Neutrophil (primary cell): ENCODE results near the gene EIF1B.

Source experiments
- H3K27ac ChIP-seq: fragments of 200-600 bp; sonication (generic); 2 replicates; pipeline ENCODE4 v1.5.1; 2016; ENCODE audit warnings: mild to moderate bottlenecking, moderate library complexity
- H3K27me3 ChIP-seq: fragments of 200-600 bp; sonication (generic); 2 replicates; pipeline ENCODE4 v1.6.0; 2016; ENCODE audit warnings: mild to moderate bottlenecking
- H3K36me3 ChIP-seq: fragments of 200-600 bp; sonication (generic); 2 replicates; pipeline ENCODE4 v1.5.1; 2017
- H3K4me1 ChIP-seq, 2 experiments: fragments of 200-600 bp in 1 of 2; sonication (generic) in 1 of 2; 1 replicate in 1 of 2; 2 replicates in 1 of 2; pipeline versions ENCODE4 v1.5.1 to v1.6.1; 2013 to 2016; ENCODE audit warnings: low read depth in 1 of 2, low read length in 1 of 2, mild to moderate bottlenecking in 1 of 2, moderate library complexity in 1 of 2; ENCODE audit not compliant: control insufficient read depth in 1 of 2, insufficient read depth in 1 of 2
- H3K4me3 ChIP-seq, 2 experiments: fragments of 200-600 bp in 1 of 2; sonication (generic) in 1 of 2; 1 replicate in 1 of 2; 2 replicates in 1 of 2; pipeline ENCODE4 v1.5.1; 2013 to 2016; ENCODE audit warnings: low read depth in 1 of 2, low read length in 1 of 2, mild to moderate bottlenecking in 1 of 2, moderate library complexity in 1 of 2
- H3K9me3 ChIP-seq: fragments of 200-600 bp; sonication (generic); 2 replicates; pipeline ENCODE4 v1.5.1; 2016
- TF ChIP-seq, protein P1 (sequence below): fragments of 200-600 bp; sonication (generic); IDR thresholded peaks from 2 replicates; pipeline ENCODE4 v1.5.1; 2016; ENCODE audit warnings: antibody characterized with exemption

EIF1B gene

DNA sequence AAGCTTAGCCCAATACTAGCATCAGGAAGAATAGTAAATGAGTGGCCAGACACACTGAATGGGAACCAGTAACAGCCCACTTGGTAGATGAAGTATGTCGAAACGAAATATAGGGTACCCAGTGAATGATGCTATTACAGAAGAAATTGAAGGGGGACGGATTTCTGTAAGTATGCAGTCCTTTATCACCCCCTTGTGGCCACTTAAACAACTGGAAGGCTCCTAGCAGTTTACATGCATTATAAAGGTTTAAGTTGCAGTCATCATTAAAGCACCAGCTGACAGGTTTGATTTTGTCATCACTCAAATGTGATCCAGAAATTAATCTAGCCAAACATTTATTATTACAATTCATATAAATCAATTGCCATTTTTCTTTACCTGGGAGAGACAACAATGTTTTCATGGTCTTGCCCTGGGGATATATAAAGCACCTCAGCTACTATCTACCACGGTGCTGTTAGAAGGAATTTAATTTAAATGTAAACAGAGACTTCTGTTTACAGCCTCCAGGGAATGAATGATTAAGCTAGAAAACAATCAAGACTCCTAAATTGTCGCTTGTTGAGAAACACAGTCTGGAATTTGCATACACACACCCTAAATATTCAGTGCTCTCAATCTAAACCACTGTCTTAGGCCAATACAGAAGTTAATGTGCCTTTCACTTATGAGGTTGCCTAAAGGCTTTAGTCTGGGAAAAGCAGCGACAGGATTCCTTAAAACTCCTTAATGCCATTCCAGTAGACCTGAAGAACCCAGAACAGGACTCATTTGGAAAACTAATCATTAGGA lies 7.8 kb downstream of the EIF1B start:
- H3K4me3 ChIP-seq: no peak overlapping the region
- TF ChIP-seq, protein P1, sequence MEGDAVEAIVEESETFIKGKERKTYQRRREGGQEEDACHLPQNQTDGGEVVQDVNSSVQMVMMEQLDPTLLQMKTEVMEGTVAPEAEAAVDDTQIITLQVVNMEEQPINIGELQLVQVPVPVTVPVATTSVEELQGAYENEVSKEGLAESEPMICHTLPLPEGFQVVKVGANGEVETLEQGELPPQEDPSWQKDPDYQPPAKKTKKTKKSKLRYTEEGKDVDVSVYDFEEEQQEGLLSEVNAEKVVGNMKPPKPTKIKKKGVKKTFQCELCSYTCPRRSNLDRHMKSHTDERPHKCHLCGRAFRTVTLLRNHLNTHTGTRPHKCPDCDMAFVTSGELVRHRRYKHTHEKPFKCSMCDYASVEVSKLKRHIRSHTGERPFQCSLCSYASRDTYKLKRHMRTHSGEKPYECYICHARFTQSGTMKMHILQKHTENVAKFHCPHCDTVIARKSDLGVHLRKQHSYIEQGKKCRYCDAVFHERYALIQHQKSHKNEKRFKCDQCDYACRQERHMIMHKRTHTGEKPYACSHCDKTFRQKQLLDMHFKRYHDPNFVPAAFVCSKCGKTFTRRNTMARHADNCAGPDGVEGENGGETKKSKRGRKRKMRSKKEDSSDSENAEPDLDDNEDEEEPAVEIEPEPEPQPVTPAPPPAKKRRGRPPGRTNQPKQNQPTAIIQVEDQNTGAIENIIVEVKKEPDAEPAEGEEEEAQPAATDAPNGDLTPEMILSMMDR: peak; percentile 76
- H3K36me3 ChIP-seq: peaks cover 30% of the 10 kb centered on the region
- H3K4me1 ChIP-seq: peaks cover 3 to 12% of the 10 kb centered on the region in 2 experiments
- H3K27me3 ChIP-seq: no peaks in the 10 kb centered on the region
- H3K27ac ChIP-seq: no peak overlapping the region
- H3K9me3 ChIP-seq: no peaks in the 10 kb centered on the region

DNA sequence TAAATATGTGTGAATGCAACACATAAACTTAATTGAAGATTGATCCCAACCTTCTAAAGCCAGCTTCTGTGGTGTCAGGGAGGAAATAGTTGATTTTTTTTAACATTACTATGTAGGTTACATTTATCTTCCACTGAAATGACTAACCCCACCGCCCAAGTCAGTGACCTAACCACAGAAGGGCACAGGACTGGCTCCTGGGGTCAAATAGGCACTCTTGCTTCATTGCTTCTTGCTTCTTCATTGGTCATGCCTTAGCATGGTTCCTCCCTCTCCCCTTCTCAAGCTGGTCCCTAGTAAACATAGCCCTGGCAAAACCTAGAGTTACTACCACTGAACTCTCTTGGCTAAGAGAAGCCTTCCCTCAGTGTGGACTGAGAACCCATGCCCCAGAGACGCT lies 12.3 kb downstream of the EIF1B start:
- H3K9me3 ChIP-seq: no peaks in the 10 kb centered on the region
- H3K27ac ChIP-seq: no peak overlapping the region
- H3K4me3 ChIP-seq: no peak overlapping the region
- H3K4me1 ChIP-seq: no peaks in the 10 kb centered on the region
- TF ChIP-seq, protein P1: no peak
- H3K36me3 ChIP-seq: no peaks in the 10 kb centered on the region
- no peaks in the 10 kb centered on the region for H3K27me3 ChIP-seq

DNA sequence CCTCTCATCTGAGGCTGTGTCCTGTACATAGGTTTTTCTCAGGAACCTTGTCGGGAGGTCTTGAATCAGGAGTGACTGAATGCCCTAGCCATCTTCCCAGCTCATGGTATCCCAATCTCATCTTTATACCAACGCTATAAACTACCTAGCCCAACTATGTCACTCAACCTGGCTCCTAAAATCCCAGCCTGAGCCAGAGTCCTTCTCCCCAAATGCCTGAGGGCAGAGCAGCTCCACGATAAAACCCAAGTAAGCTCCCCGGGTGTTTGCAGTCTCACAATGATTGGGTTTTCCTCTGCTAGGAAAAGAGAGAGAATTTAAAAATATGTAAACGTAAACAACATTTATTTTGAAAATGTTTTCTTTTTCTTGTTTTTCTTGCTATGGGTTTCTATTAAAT lies 14.4 kb downstream of the EIF1B start:
- Histone ChIP-seq H3K9me3 (no peaks in the 10 kb centered on the region), H3K4me1 (no peaks in the 10 kb centered on the region), H3K4me3 (no peak overlapping the region), H3K36me3 (no peaks in the 10 kb centered on the region), H3K27me3 (no peaks in the 10 kb centered on the region), H3K27ac (no peak overlapping the region)
- TF ChIP-seq, protein P1: no peak

DNA sequence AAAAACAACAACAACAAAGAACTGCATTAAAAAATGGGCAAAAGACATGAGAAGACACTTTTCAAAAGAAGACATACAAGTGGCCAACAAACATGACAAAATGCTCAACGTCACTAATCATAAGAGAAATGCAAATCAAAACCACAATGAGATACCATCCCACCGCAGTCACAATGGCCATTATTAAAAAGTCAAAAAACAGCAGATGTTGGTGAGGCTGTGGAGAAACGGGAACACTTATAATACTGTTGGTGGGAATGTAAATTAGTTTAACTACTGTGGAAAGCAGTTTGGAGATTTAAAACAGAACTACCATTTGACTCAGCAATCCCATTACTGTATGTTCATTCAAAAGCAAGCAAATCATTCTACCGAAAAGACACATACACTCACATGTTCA lies 15.1 kb downstream of the EIF1B start:
- Histone ChIP-seq H3K4me3 (no peak overlapping the region), H3K27me3 (no peaks in the 10 kb centered on the region), H3K4me1 (no peaks in the 10 kb centered on the region), H3K9me3 (no peaks in the 10 kb centered on the region), H3K27ac (no peak overlapping the region), H3K36me3 (no peaks in the 10 kb centered on the region)
- TF ChIP-seq, protein P1: no peak

DNA sequence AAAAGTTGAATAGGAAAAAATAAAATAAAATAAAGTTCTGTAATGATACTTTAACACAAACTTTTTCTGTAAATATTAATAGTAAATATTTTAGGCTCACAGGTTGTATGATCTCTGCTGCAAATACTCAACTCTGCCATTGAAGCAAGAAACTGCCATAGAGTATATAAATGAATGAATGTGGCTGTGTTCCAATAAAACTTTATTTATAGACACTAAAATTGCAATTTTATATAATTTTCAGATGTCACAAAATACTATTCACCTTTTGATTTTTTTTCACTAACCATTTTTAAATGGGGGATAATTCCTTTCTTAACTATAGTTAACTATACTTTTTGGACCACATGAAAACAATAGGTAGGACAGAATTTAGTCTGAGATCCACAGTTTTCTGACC lies 16.0 kb downstream of the EIF1B start:
- no peaks in the 10 kb centered on the region for H3K9me3 ChIP-seq
- no peak overlapping the region for H3K27ac ChIP-seq
- no peaks in the 10 kb centered on the region for H3K4me1 ChIP-seq
- no peaks in the 10 kb centered on the region for H3K36me3 ChIP-seq
- no peak overlapping the region for H3K4me3 ChIP-seq
- no peaks in the 10 kb centered on the region for H3K27me3 ChIP-seq
- TF ChIP-seq, protein P1: no peak
